Activated CD8-positive, alpha-beta T cell treated with anti-CD3 and anti-CD28 coated beads, Interleukin-2, amount 10 ng/mL, durations not matched to agents 7 days and 5 days (primary cell): ENCODE results near the gene KATNB1. TPM values are rescaled to one million over a fixed set of nuclear protein-coding genes. Genes with fewer than 3 reads are reported as not detected.

Experiments
- ATAC-seq: fragments of 150-1000 bp; cut with Tn5 transposase; one replicate; pipeline ENCODE4 v1.10.0; 2021; ENCODE audit warnings: moderate library complexity
- CTCF ChIA-PET: fragments of 350-600 bp; sonication (Branson Sonifier 250); formaldehyde crosslinking; loops from one replicate; lab custom pipeline; 2021; ENCODE audit warnings: antibody characterized with exemption; lab: Charles Lee
- POLR2A ChIA-PET: fragments of 350-600 bp; sonication (Branson Sonifier 250); formaldehyde crosslinking; loops from one replicate; lab custom pipeline; 2021; ENCODE audit warnings: antibody characterized with exemption; lab: Charles Lee
- DNase-seq: peaks from one replicate; pipeline ENCODE4 v3.0.0-alpha.2; 2020
- H3K27ac Mint-ChIP-seq: one replicate; pipeline ENCODE4 v1.8.0; 2021; ENCODE audit warnings: mild to moderate bottlenecking, mixed read lengths
- H3K27me3 Mint-ChIP-seq: one replicate; pipeline ENCODE4 v1.8.0; 2021; ENCODE audit warnings: low read depth, mixed read lengths
- H3K36me3 Mint-ChIP-seq: one replicate; pipeline ENCODE4 v1.8.0; 2021; ENCODE audit warnings: low read depth, mixed read lengths
- H3K4me1 Mint-ChIP-seq: one replicate; pipeline ENCODE4 v1.8.0; 2021; ENCODE audit warnings: low read depth, mixed read lengths
- H3K4me3 Mint-ChIP-seq: one replicate; pipeline ENCODE4 v1.8.0; 2021; ENCODE audit warnings: mild to moderate bottlenecking, mixed read lengths
- H3K9me3 Mint-ChIP-seq: one replicate; pipeline ENCODE4 v1.8.0; 2022; ENCODE audit warnings: mixed read lengths; ENCODE audit not compliant: insufficient read depth
- microRNA-seq: library from miRNA; unstranded; fragments of <30 nt; microRNA quantifications from one replicate; pipeline ENCODE4 v1.2.0, GENCODE V29; 2022
- total RNA-seq, 2 experiments: library from RNA; stranded (reverse); gene quantifications; one replicate each; pipeline ENCODE4 v1.2.3, GENCODE V29; 2021

Gene KATNB1
- total RNA-seq, 2 experiments from 2014 or later = 36.3 to 36.7 TPM

DNA sequence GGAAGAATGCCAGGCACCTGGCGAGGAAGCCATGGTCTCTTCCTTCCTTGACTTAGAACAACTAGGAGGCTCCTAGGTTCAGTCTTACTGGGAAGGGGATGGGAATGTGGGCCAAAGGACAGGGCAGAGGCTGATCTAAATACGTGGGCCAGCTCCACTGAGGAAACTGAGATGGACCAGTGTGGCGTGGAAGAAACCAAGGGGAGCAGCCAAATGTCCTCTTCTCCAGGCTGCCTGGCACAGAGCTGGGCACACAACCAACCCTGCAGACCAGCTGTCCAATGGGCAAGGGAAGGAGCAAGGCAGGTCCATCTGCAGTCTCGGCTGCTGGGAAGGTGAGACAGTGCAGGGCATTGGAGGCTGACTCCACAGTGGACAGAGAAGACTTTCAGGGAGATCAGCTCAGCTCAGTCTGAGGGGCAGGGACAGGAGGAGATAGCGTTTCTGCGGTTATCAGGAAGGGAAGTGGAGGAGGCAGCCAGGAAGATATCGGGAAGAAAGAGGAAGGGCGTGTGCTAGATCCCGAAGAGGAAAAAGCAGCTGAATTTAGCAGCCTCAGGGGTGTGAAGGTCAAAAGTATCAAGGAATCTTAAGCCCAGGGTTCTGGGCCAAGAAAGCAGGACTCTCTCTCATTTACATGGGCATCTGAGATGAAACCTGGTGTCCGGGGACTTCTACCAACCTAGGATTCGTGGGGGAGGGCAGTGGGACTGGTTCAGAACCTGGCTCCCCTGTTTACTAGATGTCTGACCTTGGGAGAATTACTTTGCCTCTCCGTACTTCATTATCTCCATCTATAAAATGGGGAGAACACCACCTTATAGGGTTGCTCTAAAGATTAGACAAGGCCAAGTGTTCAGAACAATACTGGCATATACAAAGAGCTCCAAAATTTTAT is 64.9 kb downstream of the KATNB1 start:
- no peaks in the 10 kb centered on the region for H3K9me3 Mint-ChIP-seq
- ChIA-PET CTCF (interaction anchor here (1.1 to 1.5 kb wide), 3 partner anchors 10 to 152 kb away, joined by 3 to 7 read pairs (median 4); no protein-coding TSS in a partner anchor), POLR2A (no interaction called here)
- peaks cover 27% of the 10 kb centered on the region for H3K4me1 Mint-ChIP-seq
- H3K27me3 Mint-ChIP-seq = peaks cover 37% of the 10 kb centered on the region
- DNase-seq (no peak), ATAC-seq (no peak)
- no peak overlapping the region for H3K4me3 Mint-ChIP-seq
- H3K27ac Mint-ChIP-seq = no peak overlapping the region
- no peaks in the 10 kb centered on the region for H3K36me3 Mint-ChIP-seq

DNA sequence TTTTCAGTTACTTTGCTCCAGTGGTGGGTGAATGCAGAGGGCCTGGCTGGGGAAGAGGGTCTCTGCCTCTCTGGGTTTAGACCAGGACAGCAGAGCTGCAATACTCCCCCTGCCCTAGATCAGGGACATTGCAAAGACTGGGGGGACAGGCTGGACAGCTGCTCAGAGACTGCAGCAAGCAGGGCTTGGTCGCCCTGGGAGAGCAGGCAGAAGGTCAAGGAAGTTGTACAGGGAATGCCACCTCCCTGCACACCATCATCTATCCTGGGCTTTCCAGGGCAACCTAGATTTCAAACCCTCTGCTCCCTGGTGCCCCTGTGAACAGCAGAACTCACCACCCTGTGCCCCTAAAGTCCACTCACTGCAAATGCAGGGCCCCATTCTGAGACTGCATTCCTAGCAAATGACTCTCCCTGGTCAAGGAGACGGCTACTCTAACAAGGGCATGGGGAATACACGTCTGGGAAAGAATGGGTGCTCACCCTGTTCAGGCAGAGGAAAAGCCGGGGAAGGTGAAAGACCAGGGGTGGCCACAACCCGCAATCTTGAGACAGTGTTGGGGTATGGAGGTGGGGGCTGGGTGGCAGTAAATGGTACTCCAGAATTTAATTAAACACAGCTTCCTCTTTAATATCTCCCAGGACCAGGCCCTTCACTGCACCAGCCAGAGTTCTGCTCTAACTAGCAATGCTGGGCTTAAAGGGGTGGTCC is 65.7 kb downstream of the KATNB1 start:
- POLR2A ChIA-PET = no interaction called here
- H3K4me3 Mint-ChIP-seq = peak overlapping the region; percentile 17
- CTCF ChIA-PET = no interaction called here
- peaks cover 41% of the 10 kb centered on the region for H3K27me3 Mint-ChIP-seq
- DNase-seq (no peak), ATAC-seq (no peak)
- H3K4me1 Mint-ChIP-seq = peaks cover 27% of the 10 kb centered on the region
- no peak overlapping the region for H3K27ac Mint-ChIP-seq
- no peaks in the 10 kb centered on the region for H3K9me3 Mint-ChIP-seq
- H3K36me3 Mint-ChIP-seq = no peaks in the 10 kb centered on the region

DNA sequence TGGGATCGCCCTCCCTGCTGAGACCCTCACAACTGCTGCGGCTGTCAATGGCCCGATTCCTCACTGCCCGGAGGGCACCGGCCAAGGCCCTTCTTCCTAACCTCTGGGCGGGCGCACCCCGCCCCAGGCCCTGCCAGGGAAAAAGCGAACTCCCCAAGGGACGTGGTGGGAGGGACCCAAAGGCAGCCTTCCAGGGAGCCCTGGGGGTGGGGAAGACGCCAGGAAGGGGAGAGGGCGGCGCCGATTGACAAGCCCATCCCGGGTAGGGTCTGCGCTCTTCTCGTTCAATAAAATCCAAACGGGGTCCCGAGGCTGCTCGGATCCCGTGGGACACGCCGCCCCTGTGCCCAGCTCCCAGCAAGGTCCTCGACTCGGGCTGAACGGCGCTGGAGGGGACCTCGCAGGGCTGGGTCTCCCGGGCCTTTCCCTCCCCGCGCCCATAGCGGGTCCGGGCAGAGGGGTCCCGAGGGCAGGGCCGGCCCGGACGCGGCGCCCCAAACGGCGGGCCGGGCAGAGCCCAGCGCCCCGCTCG is 66.3 kb downstream of the KATNB1 start:
- H3K4me3 Mint-ChIP-seq = peak overlapping the region; percentile 17
- CTCF ChIA-PET = no interaction called here
- H3K4me1 Mint-ChIP-seq = peaks cover 27% of the 10 kb centered on the region
- H3K27ac Mint-ChIP-seq = no peak overlapping the region
- H3K27me3 Mint-ChIP-seq = peaks cover 46% of the 10 kb centered on the region
- no peak for DNase-seq
- no peaks in the 10 kb centered on the region for H3K36me3 Mint-ChIP-seq
- POLR2A ChIA-PET = no interaction called here
- ATAC-seq = no peak
- no peaks in the 10 kb centered on the region for H3K9me3 Mint-ChIP-seq

DNA sequence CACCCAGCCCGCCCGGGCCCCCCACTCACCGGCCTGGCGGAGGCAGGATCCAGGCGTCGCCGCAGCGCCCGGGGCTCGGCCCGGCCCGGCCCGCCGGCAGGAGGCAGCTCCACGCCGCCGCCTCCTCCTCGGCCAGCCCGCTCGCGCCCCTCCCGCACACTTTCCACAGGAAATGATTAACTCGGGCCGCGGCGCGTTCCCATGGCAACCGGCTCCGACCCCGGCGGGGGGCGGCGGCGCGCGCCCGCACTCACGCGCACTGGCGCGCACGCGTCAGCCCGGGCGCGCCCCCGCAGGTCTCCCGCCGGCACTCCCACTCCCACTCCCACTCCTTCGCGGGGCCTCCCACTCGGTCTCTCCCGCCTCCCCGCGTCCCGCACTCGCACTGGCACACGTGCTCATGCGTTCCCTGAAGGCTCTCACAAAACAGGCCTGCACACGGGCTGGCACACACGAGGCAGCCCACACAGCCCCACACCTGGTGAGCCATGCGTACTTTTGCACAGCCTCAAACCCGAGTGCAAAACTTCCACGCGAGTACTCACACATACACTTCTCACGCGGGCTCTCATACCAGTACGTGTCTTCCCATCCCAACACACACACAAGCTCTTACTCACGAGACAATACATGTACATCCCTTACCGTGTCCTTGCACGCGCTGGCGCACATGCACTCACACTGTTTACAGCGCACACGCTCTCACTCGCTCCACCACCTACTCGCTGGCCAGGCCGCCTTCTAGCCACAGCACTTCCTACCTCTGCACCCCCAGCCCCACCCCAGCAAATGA is 67.0 kb downstream of the KATNB1 start, which contains the start of gene KIFC3:
Gene KIFC3 (minus strand): TSS at position 151 of the 793 bp plus-strand sequence. CDS start 4,248 bp downstream, outside the sequence.
- peak; percentile 81 for DNase-seq
- Mint-ChIP-seq H3K27me3 (peaks cover 52% of the 10 kb centered on the region), H3K36me3 (no peaks in the 10 kb centered on the region), H3K9me3 (no peaks in the 10 kb centered on the region), H3K27ac (peak within 1 kb of the TSS; percentile 51), H3K4me1 (peaks cover 27% of the 10 kb centered on the region), H3K4me3 (peak within 1 kb of the TSS; percentile 74)
- peak; percentile 82 for ATAC-seq
- ChIA-PET CTCF (no interaction called here), POLR2A (no interaction called here)

DNA sequence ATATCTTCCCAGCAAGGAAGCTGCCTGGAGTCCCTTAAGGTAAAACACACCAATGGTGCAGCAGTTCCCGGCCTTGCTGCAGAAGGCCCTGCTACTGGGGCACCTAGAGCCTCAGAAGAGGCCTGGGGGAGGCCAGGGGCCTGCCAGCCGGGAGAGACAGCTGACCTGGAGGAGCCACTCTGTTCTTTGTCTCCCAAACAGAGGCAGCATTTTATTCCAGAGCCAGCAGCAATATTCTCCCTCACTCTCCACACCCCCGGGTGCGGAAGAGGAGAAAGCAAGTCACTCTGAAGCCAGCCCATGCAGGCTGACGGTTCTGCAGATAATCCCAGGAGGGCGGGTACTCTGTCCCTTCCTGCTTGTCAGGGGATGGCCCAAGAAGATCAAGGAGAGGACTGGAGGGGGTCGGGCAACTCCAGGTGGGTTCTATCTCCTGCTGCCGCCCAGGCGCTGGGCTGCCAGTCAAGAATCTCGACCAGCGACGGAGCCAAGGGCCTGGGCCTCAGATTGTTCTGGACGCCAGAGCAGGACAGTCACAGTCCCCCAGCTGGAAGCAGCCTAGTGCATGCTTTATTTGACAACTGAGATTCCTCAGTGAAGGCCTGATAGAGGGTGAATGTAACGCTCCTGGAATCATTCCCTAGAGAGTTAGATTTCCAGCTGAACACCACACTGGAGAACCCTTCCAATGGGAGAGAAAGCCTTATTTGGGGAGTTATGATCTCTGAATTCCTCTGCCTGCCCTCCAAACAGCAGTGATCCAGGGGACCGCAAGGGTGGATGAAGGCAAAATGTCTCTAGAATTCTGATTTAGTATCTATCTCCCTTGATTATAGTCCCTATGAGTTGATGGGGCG is 67.8 kb downstream of the KATNB1 start:
- peak overlapping the region; percentile 74 for H3K4me3 Mint-ChIP-seq
- peaks cover 54% of the 10 kb centered on the region for H3K27me3 Mint-ChIP-seq
- no peaks in the 10 kb centered on the region for H3K36me3 Mint-ChIP-seq
- CTCF ChIA-PET = interaction anchor here (0.7 kb wide), 1 partner anchor 8 kb away, joined by 3 read pairs; no protein-coding TSS in a partner anchor
- peaks cover 34% of the 10 kb centered on the region for H3K4me1 Mint-ChIP-seq
- H3K9me3 Mint-ChIP-seq = no peaks in the 10 kb centered on the region
- no peak for ATAC-seq
- no peak for DNase-seq
- POLR2A ChIA-PET = no interaction called here
- H3K27ac Mint-ChIP-seq = no peak overlapping the region

DNA sequence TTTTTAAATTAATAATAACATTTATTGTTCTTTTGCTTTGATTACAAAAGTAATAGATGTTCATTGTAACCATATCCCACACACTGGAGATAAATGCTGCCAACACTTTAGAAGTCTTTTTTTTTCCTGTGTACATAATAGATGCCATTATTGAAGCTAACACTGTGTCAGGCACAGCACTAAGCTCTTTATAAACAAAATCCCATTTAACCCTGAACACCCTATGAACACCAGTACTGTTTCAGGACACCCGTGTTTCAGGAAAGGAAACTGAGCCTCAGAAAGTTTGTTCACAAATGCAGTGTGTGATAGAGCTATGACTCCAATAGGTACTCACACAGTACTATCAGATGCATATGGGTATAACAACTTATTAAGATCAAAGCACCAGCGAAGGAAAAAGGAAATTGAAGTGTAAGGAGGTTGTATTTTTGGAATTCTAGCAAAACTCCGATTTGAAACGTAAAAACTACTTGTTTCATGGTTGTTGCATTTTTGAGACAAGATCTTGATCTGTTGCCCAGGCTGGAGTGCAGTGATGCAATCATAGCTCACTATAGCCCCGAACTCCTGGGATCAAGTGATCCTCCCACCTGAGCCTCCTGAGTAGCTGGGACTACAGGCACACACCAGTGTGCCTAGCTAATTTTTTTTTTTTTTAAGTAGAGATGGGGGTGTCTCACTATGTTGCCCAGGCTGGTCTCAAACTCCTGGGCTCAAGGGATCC is 68.7 kb downstream of the KATNB1 start:
- Mint-ChIP-seq H3K4me3 (no peak overlapping the region), H3K36me3 (no peaks in the 10 kb centered on the region), H3K4me1 (peaks cover 33% of the 10 kb centered on the region), H3K27ac (no peak overlapping the region), H3K9me3 (no peaks in the 10 kb centered on the region), H3K27me3 (peaks cover 57% of the 10 kb centered on the region)
- ATAC-seq = no peak
- ChIA-PET CTCF (interaction anchor here (0.7 kb wide), 1 partner anchor 9 kb away, joined by 3 read pairs; no protein-coding TSS in a partner anchor), POLR2A (interaction anchor here (0.6 kb wide), 1 partner anchor 36 kb away, joined by 3 read pairs; no protein-coding TSS in a partner anchor)
- DNase-seq = no peak

DNA sequence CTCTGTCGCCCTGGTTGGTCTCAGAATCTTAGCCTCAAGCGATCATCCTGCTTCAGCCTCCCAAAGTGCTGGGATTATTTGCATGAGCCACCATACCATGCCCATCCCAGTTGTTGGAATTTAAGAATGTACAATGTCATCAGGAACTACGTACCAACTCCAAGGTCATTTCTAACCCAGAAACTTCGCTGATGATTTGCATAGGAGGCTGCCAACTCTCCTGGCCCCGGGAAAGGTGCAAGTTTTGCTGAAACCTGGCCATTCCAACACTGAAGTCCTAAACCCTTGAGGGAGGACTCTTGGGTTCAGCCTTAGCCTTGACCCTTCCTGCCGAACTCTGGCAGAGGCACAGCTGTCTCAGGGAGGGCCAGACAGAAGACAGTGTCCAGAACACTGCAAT is 69.6 kb downstream of the KATNB1 start:
- Mint-ChIP-seq H3K27me3 (peaks cover 54% of the 10 kb centered on the region), H3K4me3 (no peak overlapping the region), H3K9me3 (no peaks in the 10 kb centered on the region), H3K36me3 (no peaks in the 10 kb centered on the region), H3K27ac (no peak overlapping the region), H3K4me1 (peaks cover 34% of the 10 kb centered on the region)
- no peak for DNase-seq
- CTCF ChIA-PET = no interaction called here
- POLR2A ChIA-PET = no interaction called here
- no peak for ATAC-seq

Small RNAs within 50 kb of the gene (microRNA-seq; reads per million reads assigned to microRNA genes)
- not detected for gene MIR6772

Other genes starting within 250 kb of the KATNB1 start
- 1 to 10 TPM; 4.8 to 6.4 TPM for gene DOK4, start 249.3 kb upstream of the KATNB1 start, total RNA-seq
- 10 to 100 TPM; 16.3 to 18.2 TPM for gene CCDC102A, start 199.2 kb upstream of the KATNB1 start, total RNA-seq
- 10 to 100 TPM; 16.0 to 18.1 TPM for gene ADGRG5, start 193.1 kb upstream of the KATNB1 start, total RNA-seq
- gene ADGRG1, start 107.1 kb upstream of the KATNB1 start, total RNA-seq = 1 to 10 TPM; 3.3 to 3.7 TPM
- under 1 TPM in 1 of 2 experiments, not detected in 1; 0.13 TPM for gene ADGRG3, start 67.5 kb upstream of the KATNB1 start, total RNA-seq
- under 1 TPM; 0.55 to 0.66 TPM for gene DRC7, start 41.0 kb upstream of the KATNB1 start, total RNA-seq
- under 1 TPM in 1 of 2 experiments, not detected in 1; 0.53 TPM for gene KIFC3, start 66.7 kb downstream of the KATNB1 start, total RNA-seq
- gene CNGB1, start 235.4 kb downstream of the KATNB1 start, total RNA-seq = not detected